Upper lobe of right lung (tissue), 1 donor: ENCODE measurements around the gene SNIP1. TPM values are rescaled to one million over a fixed set of nuclear protein-coding genes. Genes with fewer than 3 reads are reported as not detected.

Source experiments
- ATAC-seq: fragments of 200-7000 bp; cut with Tn5 transposase; one replicate; pipeline ENCODE4 v1.9.1; 2020; ENCODE audit warnings: mild to moderate bottlenecking, moderate library complexity
- DNase-seq: peaks from one replicate; pipeline ENCODE4 v3.0.0-alpha.2; 2020
- H3K27ac ChIP-seq: fragments of 200-600 bp; one replicate; pipeline ENCODE4 v1.8.0; 2022
- H3K27me3 ChIP-seq: fragments of 200-600 bp; one replicate; pipeline ENCODE4 v1.8.0; 2022; ENCODE audit warnings: mild to moderate bottlenecking
- H3K36me3 ChIP-seq: fragments of 200-600 bp; one replicate; pipeline ENCODE4 v1.8.0; 2022
- H3K4me1 ChIP-seq: fragments of 200-600 bp; one replicate; pipeline ENCODE4 v1.8.0; 2022
- H3K4me3 ChIP-seq: fragments of 200-600 bp; one replicate; pipeline ENCODE4 v1.8.0; 2022; ENCODE audit warnings: mild to moderate bottlenecking
- H3K9me3 ChIP-seq: fragments of 200-600 bp; one replicate; pipeline ENCODE4 v1.8.0; 2022
- CTCF ChIP-seq: fragments of 200-600 bp; IDR thresholded peaks from one replicate; pipeline ENCODE4 v1.8.0; 2022; ENCODE audit warnings: antibody characterized with exemption
- intact Hi-C: fragments of 100-400 bp; cut with DNase I; formaldehyde crosslinking; loops from one replicate; pipeline ENCODE4 v1.11.0; 2022
- total RNA-seq: library from RNA; stranded (reverse); fragmentation: NEBNext Ultra II Directional; extraction: Animal tissue kit (Norgen Biotek cat#: 25700); gene quantifications from one replicate; pipeline ENCODE4 v1.2.1, GENCODE V29; 2021
- donor health status: DM: no; HTN: yes; CAD: no; lungs with severe emphysema.

The SNIP1 gene
- total RNA-seq, 1 donor from 2014 or later, result 18.6 TPM

- intact Hi-C loops, result no loop called here
- no peak overlapping the region for H3K4me3 ChIP-seq
- peaks cover 73% of the 10 kb centered on the region for H3K36me3 ChIP-seq
- peaks cover 11% of the 10 kb centered on the region for H3K4me1 ChIP-seq
- no peak for TF ChIP-seq CTCF
- H3K27me3 ChIP-seq, result no peaks in the 10 kb centered on the region
- H3K9me3 ChIP-seq, result no peaks in the 10 kb centered on the region
- ATAC-seq (no peak), DNase-seq (no peak)
- no peak overlapping the region for H3K27ac ChIP-seq
Measured at GRCh38 chr1:37495875-37496274, 58.2 kb downstream of the SNIP1 start.

GRCh38 chr1:37493336-37494098, 60.6 kb downstream of the SNIP1 start:
- no peak for DNase-seq
- H3K36me3 ChIP-seq, result peaks cover 73% of the 10 kb centered on the region
- H3K4me1 ChIP-seq, result peaks cover under 1% of the 10 kb centered on the region
- TF ChIP-seq CTCF, result no peak
- no peak overlapping the region for H3K27ac ChIP-seq
- ATAC-seq, result no peak
- H3K27me3 ChIP-seq, result no peaks in the 10 kb centered on the region
- no peaks in the 10 kb centered on the region for H3K9me3 ChIP-seq
- intact Hi-C loops, result no loop called here
- H3K4me3 ChIP-seq, result no peak overlapping the region

- Histone ChIP-seq H3K27me3 (no peaks in the 10 kb centered on the region), H3K36me3 (peaks cover 53% of the 10 kb centered on the region), H3K4me3 (no peak overlapping the region), H3K27ac (peak overlapping the region; percentile 76), H3K4me1 (peaks cover 42% of the 10 kb centered on the region), H3K9me3 (no peaks in the 10 kb centered on the region)
- TF ChIP-seq CTCF, result no peak
- intact Hi-C loops, result loop anchor here (2.0 kb wide), 1 partner anchor 31 kb away; no protein-coding TSS in a partner anchor
- ATAC-seq, result no peak
- no peak for DNase-seq
Measured at GRCh38 chr1:37487619-37487984, 66.5 kb downstream of the SNIP1 start.

- TF ChIP-seq CTCF, result peak; percentile 99
- peak; percentile 89 for ATAC-seq
- H3K27me3 ChIP-seq, result no peaks in the 10 kb centered on the region
- H3K4me3 ChIP-seq, result no peak overlapping the region
- peak; percentile 90 for DNase-seq
- H3K4me1 ChIP-seq, result peaks cover 42% of the 10 kb centered on the region
- peak overlapping the region; percentile 76 for H3K27ac ChIP-seq
- intact Hi-C loops, result loop anchor here (2.0 kb wide), 1 partner anchor 30 kb away; no protein-coding TSS in a partner anchor
- peaks cover 53% of the 10 kb centered on the region for H3K36me3 ChIP-seq
- H3K9me3 ChIP-seq, result no peaks in the 10 kb centered on the region
Measured at GRCh38 chr1:37486680-37487618, 67.1 kb downstream of the SNIP1 start.

GRCh38 chr1:37485902-37486679, 68.0 kb downstream of the SNIP1 start:
- H3K4me3 ChIP-seq, result no peak overlapping the region
- peaks cover 55% of the 10 kb centered on the region for H3K36me3 ChIP-seq
- no peaks in the 10 kb centered on the region for H3K9me3 ChIP-seq
- H3K4me1 ChIP-seq, result peaks cover 50% of the 10 kb centered on the region
- H3K27ac ChIP-seq, result peak overlapping the region; percentile 76
- ATAC-seq (no peak), DNase-seq (no peak)
- no peaks in the 10 kb centered on the region for H3K27me3 ChIP-seq
- no peak for TF ChIP-seq CTCF
- intact Hi-C loops, result loop anchor here (2.0 kb wide), 1 partner anchor 29 kb away; no protein-coding TSS in a partner anchor
